Uterus (tissue), 4 donors: ENCODE data around the gene CEP43. TPM values are rescaled to one million over a fixed set of nuclear protein-coding genes. Genes with fewer than 3 reads are reported as not detected.
A peak's percentile ranks its signal among the peaks of the same experiment; 100 is the strongest.

ENCODE experiments used
- DNase-seq, 2 donors: peaks; one replicate each; pipeline ENCODE4 v3.0.0-alpha.2; 2019 to 2020
- H3K27ac ChIP-seq, 2 donors: fragments of 200-600 bp; sonication (generic); 1 replicate in 1 of 2; 2 replicates in 1 of 2; pipeline ENCODE4 v1.5.1; 2016 to 2018
- H3K27me3 ChIP-seq, 2 donors: fragments of 200-600 bp; sonication (generic); one replicate each; pipeline ENCODE4 v1.5.1; 2018 to 2019; ENCODE audit warnings: control low read depth in 1 of 2
- H3K36me3 ChIP-seq, 2 donors: fragments of 200-600 bp; sonication (generic); one replicate each; pipeline ENCODE4 v1.5.1; 2019; ENCODE audit warnings: control low read depth in 1 of 2
- H3K4me1 ChIP-seq, 2 donors: fragments of 200-600 bp; sonication (generic); one replicate each; pipeline ENCODE4 v1.5.1; 2018 to 2019; ENCODE audit warnings: control low read depth in 1 of 2
- H3K4me3 ChIP-seq, 2 donors: fragments of 200-600 bp; sonication (generic); 1 replicate in 1 of 2; 2 replicates in 1 of 2; pipeline ENCODE4 v1.5.1; 2018 to 2019; ENCODE audit warnings: mild to moderate bottlenecking in 1 of 2
- H3K9me3 ChIP-seq, 2 donors: fragments of 200-600 bp; sonication (generic); one replicate each; pipeline ENCODE4 v1.5.1; 2019; ENCODE audit warnings: control low read depth in 1 of 2
- POLR2A ChIP-seq, 2 donors: fragments of 450-650 bp; IDR thresholded peaks; one replicate each; pipeline ENCODE4 v1.6.1; 2016; ENCODE audit warnings: antibody characterized with exemption in 2 of 2, mild to moderate bottlenecking in 1 of 2, moderate library complexity in 1 of 2
- intact Hi-C: fragments of 100-400 bp; cut with DNase I; formaldehyde crosslinking; loops from one replicate; pipeline ENCODE4 v1.15.1; 2023; ENCODE audit warnings: low total_unique reads
- total RNA-seq, 4 donors: library from RNA; depleted of rRNA in 3 of 4; stranded (reverse); fragments of >200 nt in 3 of 4; gene quantifications; one replicate each; pipeline versions ENCODE4 v1.1.0 to v1.2.4, GENCODE V29; 2014 to 2023
- TF ChIP-seq, protein P1 (sequence below), 4 experiments: fragments of 200-600 bp in 2 of 4; fragments of 450-650 bp in 2 of 4; sonication (generic) in 2 of 4; IDR thresholded peaks; one replicate each; pipeline ENCODE4 v1.5.1; 2016 to 2019; ENCODE audit warnings: antibody characterized with exemption in 4 of 4, mild to moderate bottlenecking in 2 of 4, moderate library complexity in 1 of 4
- donor health status: DM: yes; HTN: yes; CAD: no.

CEP43 gene
- total RNA-seq, 4 donors from 2014 or later, result 8.5 to 59.7 (median 37.2) TPM

DNA sequence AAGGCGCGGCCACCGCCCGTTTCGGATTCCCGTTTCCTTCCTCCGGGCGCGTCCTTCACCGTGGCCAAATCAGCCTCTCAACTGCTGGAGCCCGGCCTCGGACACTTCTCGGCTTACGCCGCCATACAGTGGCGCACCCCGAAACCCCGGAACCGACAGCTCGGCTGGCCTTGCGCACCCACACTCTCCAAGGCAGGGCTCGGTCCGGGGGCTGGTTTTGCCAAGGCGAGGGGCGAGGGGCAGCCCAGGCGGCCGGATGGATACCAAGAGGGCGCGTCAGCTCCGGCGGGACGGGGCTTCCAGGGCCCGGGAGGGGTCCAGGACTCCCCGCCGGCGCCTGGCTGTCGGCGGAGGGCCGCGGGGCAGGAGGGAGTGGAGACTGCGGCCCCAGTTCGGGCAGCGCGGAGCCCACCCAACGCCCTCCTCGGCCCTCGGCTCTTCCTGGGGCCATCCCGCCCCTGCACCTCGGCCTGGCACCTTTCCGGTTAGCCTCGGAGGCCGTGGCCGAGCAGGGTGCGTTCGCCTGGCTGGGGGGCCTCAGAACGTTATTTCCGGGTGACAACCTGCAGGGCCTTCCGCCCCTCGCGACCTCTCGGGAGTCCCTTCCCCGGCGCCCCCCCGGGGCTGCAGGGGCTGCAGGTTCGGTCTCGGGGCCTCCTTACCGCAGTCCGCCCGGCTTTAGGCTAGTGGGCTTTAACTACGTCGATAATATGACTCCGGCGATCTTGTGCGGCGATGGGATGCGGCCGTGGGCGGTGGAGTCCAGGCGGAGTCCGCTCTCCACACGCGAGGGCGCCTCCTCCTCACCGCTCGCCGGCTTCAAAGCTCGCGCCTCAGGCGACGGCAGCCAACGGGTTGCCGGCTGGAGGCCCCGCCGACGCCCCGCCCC, 697 bp upstream of the CEP43 start:
- H3K4me3 ChIP-seq, result peak overlapping the region; percentile 86 to 100
- intact Hi-C loops, result no loop called here
- H3K9me3 ChIP-seq, result no peaks in the 10 kb centered on the region
- DNase-seq, result peak; percentile 21 to 22
- peaks cover 0 to 10% of the 10 kb centered on the region in 2 donors for H3K4me1 ChIP-seq
- TF ChIP-seq, protein P1, sequence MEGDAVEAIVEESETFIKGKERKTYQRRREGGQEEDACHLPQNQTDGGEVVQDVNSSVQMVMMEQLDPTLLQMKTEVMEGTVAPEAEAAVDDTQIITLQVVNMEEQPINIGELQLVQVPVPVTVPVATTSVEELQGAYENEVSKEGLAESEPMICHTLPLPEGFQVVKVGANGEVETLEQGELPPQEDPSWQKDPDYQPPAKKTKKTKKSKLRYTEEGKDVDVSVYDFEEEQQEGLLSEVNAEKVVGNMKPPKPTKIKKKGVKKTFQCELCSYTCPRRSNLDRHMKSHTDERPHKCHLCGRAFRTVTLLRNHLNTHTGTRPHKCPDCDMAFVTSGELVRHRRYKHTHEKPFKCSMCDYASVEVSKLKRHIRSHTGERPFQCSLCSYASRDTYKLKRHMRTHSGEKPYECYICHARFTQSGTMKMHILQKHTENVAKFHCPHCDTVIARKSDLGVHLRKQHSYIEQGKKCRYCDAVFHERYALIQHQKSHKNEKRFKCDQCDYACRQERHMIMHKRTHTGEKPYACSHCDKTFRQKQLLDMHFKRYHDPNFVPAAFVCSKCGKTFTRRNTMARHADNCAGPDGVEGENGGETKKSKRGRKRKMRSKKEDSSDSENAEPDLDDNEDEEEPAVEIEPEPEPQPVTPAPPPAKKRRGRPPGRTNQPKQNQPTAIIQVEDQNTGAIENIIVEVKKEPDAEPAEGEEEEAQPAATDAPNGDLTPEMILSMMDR (IDR thresholded peaks at IDR 0.05), result no peak
- no peak for TF ChIP-seq POLR2A (IDR thresholded peaks at IDR 0.05)
- no peaks in the 10 kb centered on the region for H3K27me3 ChIP-seq
- H3K27ac ChIP-seq, result peak overlapping the region; percentile 51 to 71
- H3K36me3 ChIP-seq, result no peaks in the 10 kb centered on the region

DNA sequence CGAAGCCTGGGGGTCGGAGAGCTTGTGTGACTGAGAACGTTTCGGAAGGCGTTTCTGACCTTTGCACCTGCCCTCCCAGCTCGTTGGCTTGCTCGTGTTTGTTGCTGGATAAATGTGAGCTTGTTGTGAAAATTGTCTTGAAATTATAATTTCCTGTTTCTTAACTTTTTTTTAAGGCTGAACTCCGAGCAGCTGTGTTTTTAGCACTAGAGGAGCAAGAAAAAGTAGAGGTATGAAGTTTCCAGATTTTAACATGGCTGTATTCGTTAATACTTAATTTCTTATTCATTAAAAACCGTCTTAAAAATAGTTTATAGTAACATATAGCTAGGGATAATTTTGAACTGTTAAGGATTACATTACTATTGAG, 672 bp downstream of the CEP43 start:
- no peak for TF ChIP-seq POLR2A (IDR thresholded peaks at IDR 0.05)
- DNase-seq, result no peak
- H3K27me3 ChIP-seq, result no peaks in the 10 kb centered on the region
- intact Hi-C loops, result no loop called here
- peak overlapping the region; percentile 30 to 100 for H3K4me3 ChIP-seq
- H3K27ac ChIP-seq, result peak overlapping the region; percentile 51 to 71
- peaks cover 0 to 10% of the 10 kb centered on the region in 2 donors for H3K4me1 ChIP-seq
- H3K36me3 ChIP-seq, result no peaks in the 10 kb centered on the region
- no peaks in the 10 kb centered on the region for H3K9me3 ChIP-seq

DNA sequence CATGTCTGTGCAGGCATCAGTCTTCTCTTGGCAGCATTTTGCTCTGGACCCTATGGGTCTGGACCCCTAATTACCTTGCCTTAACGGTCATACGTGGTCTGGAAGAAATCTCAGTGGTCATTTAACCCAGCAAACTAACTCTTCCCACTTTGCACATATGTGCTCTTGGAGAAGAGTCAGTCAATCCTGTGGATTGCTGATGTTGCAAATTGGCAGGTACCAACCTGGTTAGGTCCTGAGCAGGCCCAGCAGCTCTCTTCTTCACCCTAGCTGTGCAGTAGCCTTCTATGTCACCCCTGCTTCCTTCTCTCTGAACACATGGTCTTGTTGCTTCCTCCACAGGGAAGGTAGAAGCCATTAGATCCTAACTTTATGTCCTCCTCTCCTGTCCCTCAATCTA, 1.6 kb downstream of the CEP43 start:
- H3K4me3 ChIP-seq, result no peak overlapping the region
- intact Hi-C loops, result no loop called here
- H3K4me1 ChIP-seq, result peaks cover 0 to 10% of the 10 kb centered on the region in 2 donors
- H3K27ac ChIP-seq, result no peak overlapping the region
- TF ChIP-seq POLR2A (IDR thresholded peaks at IDR 0.05), result no peak
- TF ChIP-seq, protein P1 (IDR thresholded peaks at IDR 0.05), result no peak
- no peaks in the 10 kb centered on the region for H3K27me3 ChIP-seq
- no peak for DNase-seq
- no peaks in the 10 kb centered on the region for H3K36me3 ChIP-seq
- no peaks in the 10 kb centered on the region for H3K9me3 ChIP-seq

DNA sequence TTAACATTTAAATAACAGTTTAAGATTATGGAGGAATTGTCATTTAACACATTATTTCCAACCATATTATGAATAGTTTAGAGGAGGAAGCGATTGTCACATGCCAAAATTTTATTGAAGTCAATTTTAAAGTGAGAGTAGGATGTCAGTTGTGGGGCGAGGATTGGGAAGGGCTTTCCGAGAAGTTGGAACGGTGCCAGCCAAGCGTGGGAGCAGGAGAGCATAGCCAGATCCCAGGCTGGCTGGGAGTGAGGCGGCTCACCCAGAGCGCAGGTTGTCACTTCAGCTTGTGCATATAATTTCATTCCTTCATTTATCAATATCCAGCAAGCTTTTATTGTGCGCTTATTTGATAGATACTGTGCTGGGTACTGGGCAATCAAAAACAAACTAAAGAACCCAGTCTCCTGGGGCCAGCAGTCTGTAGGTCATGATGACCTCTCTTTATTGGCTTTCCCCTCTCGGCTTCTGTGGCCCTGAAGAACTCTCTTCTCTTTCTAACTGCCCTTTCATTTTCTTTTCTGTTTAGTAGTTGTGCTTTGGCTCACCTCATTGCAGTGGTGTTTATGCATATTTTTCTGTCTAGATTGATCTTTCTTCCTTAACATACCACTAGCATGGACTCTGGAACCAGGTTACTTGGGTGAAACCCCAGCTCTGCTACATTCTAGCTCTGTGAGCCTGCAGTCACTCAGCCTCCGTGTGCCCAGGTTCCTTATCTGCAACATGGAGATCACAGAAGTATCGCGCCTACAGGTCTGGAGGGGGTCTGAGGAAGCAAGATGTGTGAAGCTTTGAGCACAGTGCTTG, 6.4 kb downstream of the CEP43 start:
- peak overlapping the region; percentile 13 to 29 for H3K27ac ChIP-seq
- TF ChIP-seq, protein P1 (IDR thresholded peaks at IDR 0.05), result no peak
- TF ChIP-seq POLR2A (IDR thresholded peaks at IDR 0.05), result no peak
- peaks cover 0 to 6% of the 10 kb centered on the region in 2 donors for H3K4me1 ChIP-seq
- no peaks in the 10 kb centered on the region for H3K36me3 ChIP-seq
- DNase-seq, result peak; percentile 54 to 61
- intact Hi-C loops, result no loop called here
- no peaks in the 10 kb centered on the region for H3K9me3 ChIP-seq
- H3K27me3 ChIP-seq, result no peaks in the 10 kb centered on the region
- no peak overlapping the region for H3K4me3 ChIP-seq

DNA sequence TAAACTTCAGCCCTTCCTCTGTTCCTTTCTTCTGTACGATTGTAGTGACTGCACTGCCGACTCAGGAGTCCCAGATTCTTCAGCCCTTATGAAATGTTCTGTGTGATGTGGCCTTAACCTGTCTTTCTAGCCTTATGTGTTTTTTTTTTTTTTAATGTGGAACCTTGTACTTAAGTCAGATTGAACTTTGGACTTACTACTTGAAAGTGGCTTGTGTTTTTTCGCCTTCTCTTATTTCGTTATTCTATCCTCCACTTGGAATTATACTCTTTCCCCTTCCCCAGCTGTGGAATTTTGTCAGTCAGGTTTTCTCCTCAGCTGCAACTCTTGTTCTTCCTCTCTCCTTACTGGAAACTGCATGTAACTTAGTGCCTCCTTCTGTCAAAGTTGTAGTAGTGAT, 8.8 kb downstream of the CEP43 start:
- Histone ChIP-seq H3K4me3 (no peak overlapping the region), H3K27ac (no peak overlapping the region), H3K36me3 (no peaks in the 10 kb centered on the region), H3K4me1 (no peaks in the 10 kb centered on the region), H3K9me3 (no peaks in the 10 kb centered on the region), H3K27me3 (no peaks in the 10 kb centered on the region)
- TF ChIP-seq POLR2A (IDR thresholded peaks at IDR 0.05), result no peak
- TF ChIP-seq, protein P1 (IDR thresholded peaks at IDR 0.05), result no peak
- intact Hi-C loops, result no loop called here
- DNase-seq, result no peak
